Measurements from ENCODE around the gene SYTL5.

DNA sequence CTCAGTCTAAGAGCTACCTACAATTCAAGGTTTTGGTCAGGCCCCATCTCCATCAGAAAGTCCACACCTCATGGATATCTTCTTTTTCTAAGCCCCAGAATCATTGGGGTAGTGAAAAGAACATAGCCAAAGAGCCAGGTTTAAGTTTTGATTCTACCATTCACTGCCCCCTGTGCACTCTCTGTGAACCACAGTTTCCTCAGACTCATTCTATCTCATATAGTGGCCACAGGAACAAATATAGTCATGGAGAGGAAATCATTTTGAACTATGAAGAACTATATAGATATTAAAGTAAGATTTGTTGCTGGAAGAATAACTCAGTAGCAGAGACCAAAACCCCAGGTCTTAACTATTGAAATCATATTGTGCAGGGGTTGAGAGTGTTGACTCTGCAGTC, 3.3 kb downstream of the SYTL5 start:
- TF ChIP-seq, protein P1, sequence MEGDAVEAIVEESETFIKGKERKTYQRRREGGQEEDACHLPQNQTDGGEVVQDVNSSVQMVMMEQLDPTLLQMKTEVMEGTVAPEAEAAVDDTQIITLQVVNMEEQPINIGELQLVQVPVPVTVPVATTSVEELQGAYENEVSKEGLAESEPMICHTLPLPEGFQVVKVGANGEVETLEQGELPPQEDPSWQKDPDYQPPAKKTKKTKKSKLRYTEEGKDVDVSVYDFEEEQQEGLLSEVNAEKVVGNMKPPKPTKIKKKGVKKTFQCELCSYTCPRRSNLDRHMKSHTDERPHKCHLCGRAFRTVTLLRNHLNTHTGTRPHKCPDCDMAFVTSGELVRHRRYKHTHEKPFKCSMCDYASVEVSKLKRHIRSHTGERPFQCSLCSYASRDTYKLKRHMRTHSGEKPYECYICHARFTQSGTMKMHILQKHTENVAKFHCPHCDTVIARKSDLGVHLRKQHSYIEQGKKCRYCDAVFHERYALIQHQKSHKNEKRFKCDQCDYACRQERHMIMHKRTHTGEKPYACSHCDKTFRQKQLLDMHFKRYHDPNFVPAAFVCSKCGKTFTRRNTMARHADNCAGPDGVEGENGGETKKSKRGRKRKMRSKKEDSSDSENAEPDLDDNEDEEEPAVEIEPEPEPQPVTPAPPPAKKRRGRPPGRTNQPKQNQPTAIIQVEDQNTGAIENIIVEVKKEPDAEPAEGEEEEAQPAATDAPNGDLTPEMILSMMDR (conservative IDR thresholded peaks at IDR 0.05; ENCODE audit: low read depth, low read length), result no peak
- TF ChIP-seq EZH2 (IDR thresholded peaks at IDR 0.05; ENCODE audit: low read length, unreplicated experiment) (no peak), EZH2phosphoT487 (IDR thresholded peaks at IDR 0.05; ENCODE audit: borderline replicate concordance, low read length) (no peak)
